DND-41 (cell line): ENCODE data around the gene SMC3.

ENCODE experiments used
- ATAC-seq: fragments of 200-7000 bp; cut with Tn5 transposase; 3 replicates; pipeline ENCODE4 v1.9.1; 2021; ENCODE audit warnings: low read depth; ENCODE audit not compliant: insufficient read depth
- DNase-seq: peaks from one replicate; pipeline ENCODE4 v3.0.0-alpha.2; 2020
- H2AFZ ChIP-seq: 2 replicates; pipeline ENCODE4 v1.6.0; 2012; ENCODE audit warnings: low read depth, low read length
- H3K27ac ChIP-seq: 2 replicates; pipeline ENCODE4 v1.5.1; 2012; ENCODE audit warnings: low read length, inconsistent platforms
- H3K27me3 ChIP-seq: fragments of 200-600 bp; sonication (generic); 2 replicates; pipeline ENCODE4 v1.6.0; 2012; ENCODE audit warnings: low read length, mild to moderate bottlenecking, inconsistent platforms; ENCODE audit not compliant: insufficient read depth, poor library complexity
- H3K36me3 ChIP-seq: 2 replicates; pipeline ENCODE4 v1.5.1; 2012; ENCODE audit warnings: low read length, inconsistent platforms; ENCODE audit not compliant: insufficient read depth
- H3K4me1 ChIP-seq: 2 replicates; pipeline ENCODE4 v1.5.1; 2012; ENCODE audit warnings: mild to moderate bottlenecking, low read length; ENCODE audit not compliant: insufficient read depth
- H3K4me2 ChIP-seq: 2 replicates; pipeline ENCODE4 v1.6.0; 2012; ENCODE audit warnings: mild to moderate bottlenecking, moderate library complexity, low read length, inconsistent platforms; ENCODE audit not compliant: insufficient read depth
- H3K4me3 ChIP-seq, 2 experiments: fragments of 200-600 bp in 1 of 2; shearing (Covaris generic) in 1 of 2; 2 replicates each; pipeline ENCODE4 v1.5.1; 2012 to 2016; ENCODE audit warnings: inconsistent platforms in 2 of 2, low read length in 2 of 2, mild to moderate bottlenecking in 2 of 2, low read depth in 1 of 2, moderate library complexity in 1 of 2
- H3K79me2 ChIP-seq: 2 replicates; pipeline ENCODE4 v1.6.0; 2012; ENCODE audit warnings: low read length, inconsistent platforms; ENCODE audit not compliant: insufficient read depth
- H3K9ac ChIP-seq: 2 replicates; pipeline ENCODE4 v1.6.0; 2012; ENCODE audit warnings: low read depth, mild to moderate bottlenecking, inconsistent platforms, low read length, moderate library complexity
- H3K9me3 ChIP-seq: 2 replicates; pipeline ENCODE4 v1.5.1; 2012; ENCODE audit warnings: low read length, moderate library complexity, mild to moderate bottlenecking, inconsistent platforms; ENCODE audit not compliant: insufficient read depth, severe bottlenecking
- H4K20me1 ChIP-seq: 2 replicates; pipeline ENCODE4 v1.6.0; 2012; ENCODE audit warnings: low read length; ENCODE audit not compliant: insufficient read depth
- EZH2 ChIP-seq: IDR thresholded peaks from 3 replicates; pipeline ENCODE4 v1.6.1; 2012; ENCODE audit warnings: borderline replicate concordance, low read depth, mild to moderate bottlenecking, moderate library complexity, low read length, inconsistent platforms; ENCODE audit not compliant: severe bottlenecking
- TF ChIP-seq, protein P1 (sequence below): IDR thresholded peaks from 2 replicates; pipeline ENCODE4 v1.5.1; 2012; ENCODE audit warnings: borderline replicate concordance, low read length, moderate library complexity, mild to moderate bottlenecking; ENCODE audit not compliant: poor library complexity, severe bottlenecking; ENCODE audit errors: extremely low read depth

The SMC3 gene

DNA sequence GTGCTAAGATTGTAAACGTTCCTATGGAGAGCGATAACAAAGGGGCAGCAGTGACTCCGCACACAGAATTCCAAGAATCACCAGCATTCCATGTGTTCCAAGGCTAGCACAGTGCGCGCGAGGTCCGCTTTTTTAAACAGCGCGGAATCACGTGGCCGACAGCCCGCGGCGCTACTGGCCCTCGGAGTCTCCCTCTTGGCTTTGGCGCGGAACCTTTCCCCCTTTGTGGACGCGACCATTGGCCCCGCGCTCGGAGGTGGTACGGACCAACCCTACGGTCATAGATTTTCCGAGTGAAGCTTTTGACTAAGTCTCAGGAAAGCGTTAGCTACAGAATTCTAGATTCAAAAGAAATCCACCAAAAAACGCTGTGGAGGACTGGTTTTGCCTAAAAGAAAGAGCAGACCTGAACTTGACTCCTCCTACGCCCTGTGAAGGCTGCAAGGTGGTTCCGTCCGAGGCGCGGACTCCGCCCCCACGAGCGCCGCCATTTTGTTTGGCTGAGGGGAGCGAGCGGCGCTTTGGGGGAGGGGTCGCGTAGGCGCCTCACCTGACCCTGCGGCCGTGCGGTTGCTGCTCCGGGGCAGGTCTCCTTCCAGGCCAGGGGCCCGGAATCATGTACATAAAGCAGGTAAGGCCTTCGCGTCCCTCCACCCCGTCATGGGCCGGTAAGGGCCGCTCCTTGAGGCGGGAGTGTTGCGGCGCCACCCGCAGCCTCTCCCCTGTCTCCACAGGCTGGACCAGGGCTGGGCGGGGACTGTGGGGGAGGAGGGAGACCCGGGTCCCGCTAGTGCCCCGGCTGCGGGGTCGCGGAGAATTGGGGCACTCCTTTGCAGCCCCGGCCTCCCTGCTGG is at the start of gene SMC3:
TSS of gene SMC3 (plus strand) at position 495 of the 854 bp plus-strand sequence. CDS start at position 617, 122 bp downstream.
- Histone ChIP-seq H3K4me2 (peak within 1 kb of the TSS; percentile 59), H3K4me3 (peak within 1 kb of the TSS; percentile 82 to 93), H4K20me1 (peaks cover 38% of the 10 kb centered on the region), H3K9ac (peak within 1 kb of the TSS; percentile 71), H3K27me3 (peaks cover under 1% of the 10 kb centered on the region), H3K27ac (peak within 1 kb of the TSS; percentile 90), H3K79me2 (peaks cover 53% of the 10 kb centered on the region), H2AFZ (peak within 1 kb of the TSS; percentile 67), H3K9me3 (no peaks in the 10 kb centered on the region), H3K4me1 (peaks cover 46% of the 10 kb centered on the region), H3K36me3 (peaks cover 31% of the 10 kb centered on the region)
- TF ChIP-seq EZH2, result no peak
- TF ChIP-seq, protein P1, sequence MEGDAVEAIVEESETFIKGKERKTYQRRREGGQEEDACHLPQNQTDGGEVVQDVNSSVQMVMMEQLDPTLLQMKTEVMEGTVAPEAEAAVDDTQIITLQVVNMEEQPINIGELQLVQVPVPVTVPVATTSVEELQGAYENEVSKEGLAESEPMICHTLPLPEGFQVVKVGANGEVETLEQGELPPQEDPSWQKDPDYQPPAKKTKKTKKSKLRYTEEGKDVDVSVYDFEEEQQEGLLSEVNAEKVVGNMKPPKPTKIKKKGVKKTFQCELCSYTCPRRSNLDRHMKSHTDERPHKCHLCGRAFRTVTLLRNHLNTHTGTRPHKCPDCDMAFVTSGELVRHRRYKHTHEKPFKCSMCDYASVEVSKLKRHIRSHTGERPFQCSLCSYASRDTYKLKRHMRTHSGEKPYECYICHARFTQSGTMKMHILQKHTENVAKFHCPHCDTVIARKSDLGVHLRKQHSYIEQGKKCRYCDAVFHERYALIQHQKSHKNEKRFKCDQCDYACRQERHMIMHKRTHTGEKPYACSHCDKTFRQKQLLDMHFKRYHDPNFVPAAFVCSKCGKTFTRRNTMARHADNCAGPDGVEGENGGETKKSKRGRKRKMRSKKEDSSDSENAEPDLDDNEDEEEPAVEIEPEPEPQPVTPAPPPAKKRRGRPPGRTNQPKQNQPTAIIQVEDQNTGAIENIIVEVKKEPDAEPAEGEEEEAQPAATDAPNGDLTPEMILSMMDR, result no peak
- DNase-seq (peak; percentile 91), ATAC-seq (peak; percentile 81)

DNA sequence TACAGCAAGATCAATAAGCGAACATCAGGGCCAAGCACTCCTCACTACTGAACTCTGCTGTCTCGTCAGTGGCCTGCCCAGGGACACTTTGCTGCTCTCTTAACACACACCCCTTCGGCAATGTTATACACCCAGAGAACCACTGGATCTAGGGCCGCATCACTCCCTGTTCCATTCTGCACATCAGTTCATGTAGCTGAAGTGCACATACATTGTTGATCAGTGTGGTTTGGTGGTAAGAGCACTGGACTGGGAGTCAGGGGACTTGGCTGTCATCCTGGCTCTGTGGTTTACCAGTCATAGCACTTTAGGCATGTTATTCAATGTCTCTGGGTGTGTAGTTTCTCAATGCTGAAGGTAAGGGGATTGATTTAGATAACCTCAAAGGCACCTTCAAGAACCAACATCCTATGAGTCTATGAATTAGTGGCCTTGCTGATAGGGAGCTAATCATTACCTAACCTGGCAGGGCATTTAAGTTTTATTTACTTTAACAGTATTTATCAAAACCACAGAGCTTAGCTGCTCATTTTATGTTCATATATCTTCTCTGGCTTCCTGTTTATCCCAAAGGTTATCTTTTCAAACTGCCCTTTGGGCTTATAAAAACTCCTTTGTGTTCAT is 45.0 kb upstream of the SMC3 start:
- H3K27ac ChIP-seq, result no peak overlapping the region
- no peaks in the 10 kb centered on the region for H3K79me2 ChIP-seq
- no peak overlapping the region for H3K4me3 ChIP-seq
- no peaks in the 10 kb centered on the region for H3K4me1 ChIP-seq
- H3K27me3 ChIP-seq, result peaks cover 23% of the 10 kb centered on the region
- no peaks in the 10 kb centered on the region for H3K9me3 ChIP-seq
- H2AFZ ChIP-seq, result no peak overlapping the region
- no peak for DNase-seq
- TF ChIP-seq, protein P1, result no peak
- no peak overlapping the region for H3K4me2 ChIP-seq
- H4K20me1 ChIP-seq, result no peaks in the 10 kb centered on the region
- ATAC-seq, result no peak
- no peaks in the 10 kb centered on the region for H3K36me3 ChIP-seq
- no peak overlapping the region for H3K9ac ChIP-seq

- Histone ChIP-seq H3K4me1 (no peaks in the 10 kb centered on the region), H2AFZ (no peak overlapping the region), H3K79me2 (no peaks in the 10 kb centered on the region), H3K27ac (no peak overlapping the region), H3K9me3 (no peaks in the 10 kb centered on the region), H3K4me2 (no peak overlapping the region), H3K9ac (no peak overlapping the region), H3K4me3 (no peak overlapping the region), H3K27me3 (peaks cover 23% of the 10 kb centered on the region), H3K36me3 (no peaks in the 10 kb centered on the region), H4K20me1 (no peaks in the 10 kb centered on the region)
- TF ChIP-seq EZH2, result no peak
- TF ChIP-seq, protein P1, result no peak
- ATAC-seq (no peak), DNase-seq (no peak)
These were observed 43.8 kb upstream of the SMC3 start for GRCh38 chr10:110523736-110524135.
